SU-DHL-6 (cell line): ENCODE results near the gene GNB1L.

ENCODE experiments used
- EZH2phosphoT487 ChIP-seq: fragments of 200-600 bp; sonication (generic), shearing (Covaris generic); conservative IDR thresholded peaks from 2 replicates; pipeline ENCODE4 v1.6.1; 2018; ENCODE audit warnings: mild to moderate bottlenecking, antibody characterized with exemption, low read length, moderate library complexity, mixed read lengths
- TF ChIP-seq, protein P1 (sequence below): fragments of 200-600 bp; sonication (generic); IDR thresholded peaks from one replicate; pipeline ENCODE4 v1.5.1; 2017; ENCODE audit warnings: antibody characterized with exemption, mild to moderate bottlenecking, low read length, moderate library complexity; ENCODE audit not compliant: insufficient read depth, poor library complexity, severe bottlenecking

DNA sequence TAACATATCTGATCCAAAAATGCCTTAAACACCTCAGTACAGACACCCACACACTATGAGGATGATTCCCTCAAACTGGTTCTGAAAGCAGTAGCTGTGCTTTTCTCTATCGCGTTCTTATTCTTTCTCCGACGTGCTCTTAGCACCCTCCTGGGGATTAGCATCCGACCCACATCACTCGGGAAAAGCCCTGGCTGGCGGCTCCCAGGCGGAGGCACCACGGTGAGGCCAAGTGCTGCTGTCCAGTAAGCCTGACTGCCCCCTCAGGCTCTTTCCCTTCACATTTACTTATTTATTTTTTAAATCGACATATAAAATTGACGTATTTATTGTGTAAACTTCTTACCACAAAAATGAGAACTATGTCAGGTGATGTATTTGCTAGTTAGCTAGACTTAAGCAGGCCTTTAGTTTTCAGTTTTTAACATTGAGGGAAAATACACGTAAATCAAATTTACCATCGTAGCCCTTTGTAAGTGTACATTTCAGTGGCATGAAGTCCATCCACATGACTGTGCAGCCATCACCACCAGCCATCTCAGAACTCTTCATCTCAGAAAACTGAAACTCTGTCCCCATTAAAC is 74.9 kb downstream of the GNB1L start:
- TF ChIP-seq, protein P1, sequence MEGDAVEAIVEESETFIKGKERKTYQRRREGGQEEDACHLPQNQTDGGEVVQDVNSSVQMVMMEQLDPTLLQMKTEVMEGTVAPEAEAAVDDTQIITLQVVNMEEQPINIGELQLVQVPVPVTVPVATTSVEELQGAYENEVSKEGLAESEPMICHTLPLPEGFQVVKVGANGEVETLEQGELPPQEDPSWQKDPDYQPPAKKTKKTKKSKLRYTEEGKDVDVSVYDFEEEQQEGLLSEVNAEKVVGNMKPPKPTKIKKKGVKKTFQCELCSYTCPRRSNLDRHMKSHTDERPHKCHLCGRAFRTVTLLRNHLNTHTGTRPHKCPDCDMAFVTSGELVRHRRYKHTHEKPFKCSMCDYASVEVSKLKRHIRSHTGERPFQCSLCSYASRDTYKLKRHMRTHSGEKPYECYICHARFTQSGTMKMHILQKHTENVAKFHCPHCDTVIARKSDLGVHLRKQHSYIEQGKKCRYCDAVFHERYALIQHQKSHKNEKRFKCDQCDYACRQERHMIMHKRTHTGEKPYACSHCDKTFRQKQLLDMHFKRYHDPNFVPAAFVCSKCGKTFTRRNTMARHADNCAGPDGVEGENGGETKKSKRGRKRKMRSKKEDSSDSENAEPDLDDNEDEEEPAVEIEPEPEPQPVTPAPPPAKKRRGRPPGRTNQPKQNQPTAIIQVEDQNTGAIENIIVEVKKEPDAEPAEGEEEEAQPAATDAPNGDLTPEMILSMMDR, result no peak
- TF ChIP-seq EZH2phosphoT487, result no peak
